Activated naive CD4-positive, alpha-beta T cell treated with anti-CD3 and anti-CD28 coated beads, Interleukin-2, amount 50 U/mL, for 24 hours (primary cell): ENCODE data around the gene WNK2.

ENCODE experiments used
- H3K27ac Mint-ChIP-seq: one replicate; pipeline ENCODE4 v1.8.0; 2021; ENCODE audit warnings: mild to moderate bottlenecking, mixed read lengths
- H3K27me3 Mint-ChIP-seq: one replicate; pipeline ENCODE4 v1.8.0; 2021; ENCODE audit warnings: mixed read lengths
- H3K36me3 Mint-ChIP-seq: one replicate; pipeline ENCODE4 v1.8.0; 2021; ENCODE audit warnings: mixed read lengths
- H3K4me1 Mint-ChIP-seq: one replicate; pipeline ENCODE4 v1.8.0; 2021; ENCODE audit warnings: mixed read lengths
- H3K4me3 Mint-ChIP-seq: one replicate; pipeline ENCODE4 v1.8.0; 2021; ENCODE audit warnings: mild to moderate bottlenecking, mixed read lengths
- H3K9me3 Mint-ChIP-seq: one replicate; pipeline ENCODE4 v1.8.0; 2021; ENCODE audit warnings: mixed read lengths

The WNK2 gene

GRCh38 chr9:93297659-93298497 is 113.9 kb downstream of the WNK2 start:
- Mint-ChIP-seq H3K27ac (peak overlapping the region; percentile 85), H3K27me3 (no peaks in the 10 kb centered on the region), H3K9me3 (no peaks in the 10 kb centered on the region), H3K4me3 (no peak overlapping the region), H3K36me3 (no peaks in the 10 kb centered on the region), H3K4me1 (peaks cover 25% of the 10 kb centered on the region)

GRCh38 chr9:93298498-93299417 is 114.8 kb downstream of the WNK2 start:
- no peak overlapping the region for H3K4me3 Mint-ChIP-seq
- H3K27me3 Mint-ChIP-seq, result no peaks in the 10 kb centered on the region
- no peaks in the 10 kb centered on the region for H3K36me3 Mint-ChIP-seq
- peaks cover 25% of the 10 kb centered on the region for H3K4me1 Mint-ChIP-seq
- no peak overlapping the region for H3K27ac Mint-ChIP-seq
- H3K9me3 Mint-ChIP-seq, result no peaks in the 10 kb centered on the region

GRCh38 chr9:93299418-93300174 is 115.7 kb downstream of the WNK2 start:
- Mint-ChIP-seq H3K9me3 (no peaks in the 10 kb centered on the region), H3K4me3 (no peak overlapping the region)

GRCh38 chr9:93300175-93300572 is 116.2 kb downstream of the WNK2 start:
- H3K27me3 Mint-ChIP-seq, result no peaks in the 10 kb centered on the region
- H3K27ac Mint-ChIP-seq, result no peak overlapping the region
- no peaks in the 10 kb centered on the region for H3K36me3 Mint-ChIP-seq
- no peak overlapping the region for H3K4me3 Mint-ChIP-seq
- H3K9me3 Mint-ChIP-seq, result no peaks in the 10 kb centered on the region
- H3K4me1 Mint-ChIP-seq, result peaks cover 18% of the 10 kb centered on the region

More at GRCh38 chr9:93299418-93300174, 115.7 kb downstream of the WNK2 start:
- Mint-ChIP-seq H3K27me3 (no peaks in the 10 kb centered on the region), H3K4me1 (peaks cover 20% of the 10 kb centered on the region), H3K27ac (no peak overlapping the region), H3K36me3 (no peaks in the 10 kb centered on the region)

GRCh38 chr9:93300585-93301081 is 116.7 kb downstream of the WNK2 start:
- Mint-ChIP-seq H3K9me3 (no peaks in the 10 kb centered on the region), H3K36me3 (no peaks in the 10 kb centered on the region), H3K4me3 (no peak overlapping the region), H3K27me3 (no peaks in the 10 kb centered on the region), H3K4me1 (peaks cover 18% of the 10 kb centered on the region), H3K27ac (peak overlapping the region; percentile 23)

DNA sequence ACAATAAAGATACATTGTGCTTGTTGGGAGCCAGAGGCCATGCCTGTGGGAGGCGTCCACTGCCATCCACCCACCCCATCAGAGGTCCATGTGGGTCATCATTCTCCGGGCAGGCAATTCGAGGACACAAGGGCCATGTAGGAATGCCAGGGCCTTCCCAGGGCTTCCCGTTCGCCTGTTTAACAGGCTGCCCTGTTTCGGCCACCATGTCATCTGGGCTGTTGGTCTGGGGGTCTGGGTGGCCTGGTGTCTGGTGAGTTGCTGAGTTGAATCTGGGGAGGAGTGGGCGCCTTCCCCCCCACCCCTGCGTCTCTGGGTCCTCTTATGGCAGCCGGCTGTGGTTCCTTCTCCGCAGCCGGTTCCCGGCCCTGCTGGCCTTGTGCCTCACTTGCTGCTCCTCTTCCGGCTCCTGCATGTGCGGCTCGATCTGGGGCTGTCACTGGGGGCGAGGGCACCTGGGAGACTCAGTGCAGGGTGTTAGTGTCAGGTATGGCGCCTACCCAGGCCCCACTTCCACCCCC is 117.4 kb downstream of the WNK2 start:
- Mint-ChIP-seq H3K27me3 (no peaks in the 10 kb centered on the region), H3K4me3 (no peak overlapping the region), H3K36me3 (no peaks in the 10 kb centered on the region), H3K9me3 (no peaks in the 10 kb centered on the region), H3K4me1 (peaks cover 18% of the 10 kb centered on the region), H3K27ac (no peak overlapping the region)

- no peak overlapping the region for H3K4me3 Mint-ChIP-seq
Measured at GRCh38 chr9:93301911-93302541, 118.1 kb downstream of the WNK2 start.

GRCh38 chr9:93302586-93303257 is 118.8 kb downstream of the WNK2 start:
- no peak overlapping the region for H3K27ac Mint-ChIP-seq

More at GRCh38 chr9:93301911-93302541, 118.1 kb downstream of the WNK2 start:
- Mint-ChIP-seq H3K27ac (no peak overlapping the region), H3K36me3 (no peaks in the 10 kb centered on the region), H3K27me3 (no peaks in the 10 kb centered on the region), H3K9me3 (no peaks in the 10 kb centered on the region), H3K4me1 (peaks cover 18% of the 10 kb centered on the region)

DNA sequence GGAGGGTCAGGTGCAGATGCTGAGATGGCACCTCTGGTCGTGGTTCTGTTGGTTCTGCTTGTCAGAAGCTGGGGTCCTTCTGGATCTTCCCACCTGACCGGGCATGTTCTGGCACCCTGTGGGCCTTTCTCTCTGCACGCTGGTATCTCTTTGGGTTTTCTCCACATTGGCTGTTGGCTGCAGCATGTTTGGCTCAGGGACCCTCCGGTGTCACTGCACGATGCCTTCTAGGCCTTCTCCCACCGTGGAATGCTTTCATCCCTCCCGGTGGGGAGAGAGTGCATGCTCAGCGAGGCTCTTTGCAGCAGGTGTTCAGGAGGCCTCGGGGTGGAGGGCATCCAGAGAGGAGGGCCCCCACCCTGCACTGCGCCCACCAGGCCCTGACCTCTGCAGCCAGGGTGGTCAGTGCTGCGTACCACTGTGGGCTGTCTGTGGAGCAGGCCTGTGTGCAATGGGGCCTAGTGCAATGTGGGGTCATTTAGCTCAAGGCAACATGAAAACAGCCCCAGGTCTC is 119.4 kb downstream of the WNK2 start:
- Mint-ChIP-seq H3K36me3 (no peaks in the 10 kb centered on the region), H3K4me3 (no peak overlapping the region), H3K9me3 (no peaks in the 10 kb centered on the region), H3K4me1 (peaks cover 8% of the 10 kb centered on the region), H3K27me3 (no peaks in the 10 kb centered on the region), H3K27ac (no peak overlapping the region)

More at GRCh38 chr9:93302586-93303257, 118.8 kb downstream of the WNK2 start:
- H3K9me3 Mint-ChIP-seq, result no peaks in the 10 kb centered on the region
- H3K27me3 Mint-ChIP-seq, result no peaks in the 10 kb centered on the region
- no peak overlapping the region for H3K4me3 Mint-ChIP-seq
- H3K4me1 Mint-ChIP-seq, result peaks cover 12% of the 10 kb centered on the region
- no peaks in the 10 kb centered on the region for H3K36me3 Mint-ChIP-seq

- Mint-ChIP-seq H3K9me3 (no peaks in the 10 kb centered on the region), H3K36me3 (no peaks in the 10 kb centered on the region), H3K4me1 (peaks cover 8% of the 10 kb centered on the region), H3K27me3 (no peaks in the 10 kb centered on the region), H3K27ac (no peak overlapping the region), H3K4me3 (no peak overlapping the region)
Measured at GRCh38 chr9:93303806-93304573, 120.1 kb downstream of the WNK2 start.

DNA sequence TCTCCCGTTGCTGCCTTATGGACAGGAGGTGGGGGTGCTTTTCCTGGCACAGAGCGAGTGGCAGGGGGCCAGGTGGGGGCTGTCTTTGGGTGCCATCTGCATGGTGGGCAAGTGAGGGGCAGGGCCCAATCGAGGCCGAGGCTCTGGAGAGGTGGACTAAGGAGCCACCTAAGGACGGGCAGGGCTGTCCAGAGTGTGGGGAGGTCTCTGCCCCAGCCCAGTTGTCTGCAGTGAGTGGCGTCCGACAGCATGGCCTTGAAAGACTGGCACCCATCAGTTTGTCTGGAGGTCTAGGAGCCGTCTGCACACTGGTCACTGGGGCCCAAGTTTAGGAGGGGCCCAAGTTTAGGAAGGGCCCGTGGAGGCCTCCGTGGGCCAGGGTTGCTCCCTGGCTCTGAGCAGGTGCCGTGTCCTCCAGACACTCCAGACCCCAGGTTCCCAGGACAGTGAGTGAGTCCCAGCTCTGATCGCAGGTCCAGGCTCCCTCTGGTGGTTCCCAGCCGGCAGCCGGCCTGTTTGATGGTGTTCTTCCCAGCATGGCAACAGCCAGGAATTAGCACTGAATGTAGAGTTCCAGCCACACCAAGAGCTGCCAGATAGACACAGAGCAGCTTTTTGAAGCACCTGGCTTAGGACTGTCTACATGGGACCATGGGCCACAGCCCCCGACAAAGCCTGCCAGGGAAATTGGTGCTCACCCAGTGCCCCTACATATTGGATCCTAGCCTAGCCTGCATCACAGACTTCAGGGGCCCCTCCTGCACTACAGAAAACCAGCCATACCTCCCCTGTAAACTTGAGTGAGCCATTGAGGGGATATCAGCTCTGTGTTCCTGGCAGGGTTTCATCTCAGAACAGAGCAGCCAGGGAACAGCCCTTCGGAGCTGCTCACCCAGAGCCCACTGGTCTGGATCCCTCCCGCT is 120.9 kb downstream of the WNK2 start:
- Mint-ChIP-seq H3K4me1 (peaks cover 8% of the 10 kb centered on the region), H3K27me3 (no peaks in the 10 kb centered on the region), H3K4me3 (no peak overlapping the region), H3K27ac (no peak overlapping the region), H3K36me3 (no peaks in the 10 kb centered on the region), H3K9me3 (no peaks in the 10 kb centered on the region)

DNA sequence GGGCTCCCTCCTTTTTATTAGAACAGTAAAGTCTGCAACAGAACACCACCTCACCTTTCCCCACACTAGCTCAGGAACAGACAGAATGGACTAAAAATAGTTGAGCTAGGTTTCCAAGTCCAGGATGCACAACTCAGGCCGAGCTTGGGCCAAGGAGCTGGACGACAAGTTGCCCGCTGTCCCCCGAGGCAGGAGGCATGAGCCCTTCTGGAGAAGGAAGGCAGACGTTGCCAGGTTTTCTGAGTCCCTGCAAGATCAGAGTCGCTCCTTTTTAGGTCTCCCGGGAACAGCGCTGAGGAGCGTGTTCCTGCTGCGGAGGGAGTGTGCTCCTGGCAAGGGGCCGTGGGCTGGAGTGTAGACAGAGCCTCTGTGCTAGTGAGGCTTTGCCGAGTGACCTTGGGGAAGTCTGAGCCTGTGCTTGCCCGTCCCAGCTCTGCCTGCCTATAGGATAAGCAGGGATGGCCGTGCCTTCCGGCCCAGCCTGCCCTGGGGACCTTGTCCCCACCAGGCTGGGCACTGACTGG is 121.6 kb downstream of the WNK2 start:
- H3K4me3 Mint-ChIP-seq, result no peak overlapping the region
- no peaks in the 10 kb centered on the region for H3K27me3 Mint-ChIP-seq
- peaks cover 8% of the 10 kb centered on the region for H3K4me1 Mint-ChIP-seq
- no peaks in the 10 kb centered on the region for H3K36me3 Mint-ChIP-seq
- H3K27ac Mint-ChIP-seq, result no peak overlapping the region
- H3K9me3 Mint-ChIP-seq, result no peaks in the 10 kb centered on the region
